Type B pancreatic cell (in vitro differentiated cells): ENCODE measurements around the gene TTC23. TPM values are rescaled to one million over a fixed set of nuclear protein-coding genes. Genes with fewer than 3 reads are reported as not detected.
A peak's percentile ranks its signal among the peaks of the same experiment; 100 is the strongest.

Source experiments
- DNase-seq: peaks from one replicate; pipeline ENCODE4 v3.0.0; 2021; ENCODE audit warnings: mixed read lengths; ENCODE audit not compliant: unreplicated experiment; ENCODE audit errors: extremely low spot score
- H3K27ac Mint-ChIP-seq: 2 replicates; pipeline ENCODE4 v1.8.0; 2021; ENCODE audit warnings: mild to moderate bottlenecking, mixed read lengths
- H3K27me3 Mint-ChIP-seq: 2 replicates; pipeline ENCODE4 v1.8.0; 2021; ENCODE audit warnings: mixed read lengths
- H3K36me3 Mint-ChIP-seq: 2 replicates; pipeline ENCODE4 v1.8.0; 2021; ENCODE audit warnings: mixed read lengths
- H3K4me1 Mint-ChIP-seq: one replicate; pipeline ENCODE4 v1.8.0; 2021; ENCODE audit warnings: mixed read lengths; ENCODE audit not compliant: unreplicated experiment
- H3K4me3 Mint-ChIP-seq: 2 replicates; pipeline ENCODE4 v1.8.0; 2021; ENCODE audit warnings: mild to moderate bottlenecking, mixed read lengths
- H3K9me3 Mint-ChIP-seq: 2 replicates; pipeline ENCODE4 v1.8.0; 2021; ENCODE audit warnings: mixed read lengths
- CTCF ChIP-seq: fragments of 200-600 bp; sonication (generic); conservative IDR thresholded peaks from 2 replicates; pipeline ENCODE4 v1.5.0; 2021; ENCODE audit warnings: antibody characterized with exemption, mild to moderate bottlenecking
- total RNA-seq: library from RNA; stranded (reverse); gene quantifications from 2 replicates; pipeline ENCODE4 v1.2.1, GENCODE V29; 2021; ENCODE audit warnings: low replicate concordance

Gene TTC23
- total RNA-seq, 1 donor from 2014 or later = 26.4 TPM

DNA sequence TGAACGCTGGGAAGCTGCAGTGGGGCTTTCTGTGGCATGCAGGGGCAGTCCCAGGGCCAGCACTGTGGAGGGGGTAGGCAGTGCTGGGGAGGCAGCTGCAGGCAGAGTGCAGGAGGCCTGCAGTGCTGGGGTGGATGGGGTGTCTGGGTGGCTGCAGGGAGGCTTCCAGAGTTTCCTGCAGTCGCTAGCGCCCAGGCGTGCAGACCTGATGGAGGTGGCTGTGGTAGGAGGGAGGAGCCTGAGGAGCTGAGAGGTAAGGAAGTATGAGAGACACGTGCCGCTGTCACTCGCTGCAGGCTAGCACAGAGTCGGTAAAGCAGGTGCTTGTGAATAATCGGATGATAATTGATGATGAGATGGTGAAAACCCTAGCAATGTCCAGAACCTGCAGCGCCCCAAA lies 128.2 kb downstream of the TTC23 start:
- no peak overlapping the region for H3K27ac Mint-ChIP-seq
- TF ChIP-seq CTCF = no peak
- no peak for DNase-seq
- H3K4me3 Mint-ChIP-seq = no peak overlapping the region
- H3K27me3 Mint-ChIP-seq = no peaks in the 10 kb centered on the region
- peaks cover 3% of the 10 kb centered on the region for H3K9me3 Mint-ChIP-seq
- H3K36me3 Mint-ChIP-seq = peaks cover 3% of the 10 kb centered on the region
- peaks cover 45% of the 10 kb centered on the region for H3K4me1 Mint-ChIP-seq

DNA sequence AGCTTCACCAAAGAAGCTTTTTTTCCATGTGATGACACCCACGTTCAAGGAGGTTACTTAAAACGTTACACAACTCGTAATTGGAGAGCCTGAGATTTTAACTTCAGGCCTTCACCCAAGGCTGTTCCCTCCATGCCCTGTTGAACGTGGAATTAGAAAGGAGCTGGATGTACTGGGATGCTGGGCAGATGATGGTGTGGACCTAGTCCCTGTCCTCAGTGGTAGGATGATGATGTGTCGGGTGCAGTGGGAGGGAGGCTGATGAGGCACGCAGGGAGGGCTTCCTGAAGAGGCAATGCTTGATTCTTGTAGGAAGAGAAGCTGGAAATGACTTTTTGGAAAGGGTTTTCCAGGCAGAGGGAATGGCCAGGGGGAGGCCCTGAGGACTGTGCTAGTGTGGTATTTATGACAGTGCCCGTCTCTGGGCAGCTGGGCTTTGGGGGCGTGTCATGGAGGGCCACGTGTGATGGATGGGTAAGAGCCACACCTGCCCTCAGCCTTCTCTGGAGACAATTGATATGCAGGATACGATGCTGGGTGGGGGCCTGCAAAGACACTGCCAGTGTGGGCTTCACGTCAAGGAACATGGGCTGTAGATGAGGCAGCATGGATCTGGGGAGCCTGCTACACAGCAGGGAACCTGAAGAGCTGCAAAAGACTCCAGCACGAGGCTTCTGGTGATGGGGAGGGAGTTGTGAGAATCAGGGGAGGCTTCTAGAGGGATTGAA lies 129.2 kb downstream of the TTC23 start:
- no peak overlapping the region for H3K4me3 Mint-ChIP-seq
- DNase-seq = no peak
- no peak for TF ChIP-seq CTCF
- peaks cover 43% of the 10 kb centered on the region for H3K4me1 Mint-ChIP-seq
- peaks cover 5% of the 10 kb centered on the region for H3K9me3 Mint-ChIP-seq
- H3K36me3 Mint-ChIP-seq = peaks cover 4% of the 10 kb centered on the region
- no peak overlapping the region for H3K27ac Mint-ChIP-seq
- no peaks in the 10 kb centered on the region for H3K27me3 Mint-ChIP-seq

- H3K27ac Mint-ChIP-seq = no peak overlapping the region
- H3K27me3 Mint-ChIP-seq = no peaks in the 10 kb centered on the region
- H3K36me3 Mint-ChIP-seq = peaks cover 5% of the 10 kb centered on the region
- TF ChIP-seq CTCF = no peak
- peak; percentile 47 for DNase-seq
- H3K4me1 Mint-ChIP-seq = peaks cover 36% of the 10 kb centered on the region
- H3K9me3 Mint-ChIP-seq = peaks cover 5% of the 10 kb centered on the region
- no peak overlapping the region for H3K4me3 Mint-ChIP-seq
Measured at GRCh38 chr15:99118801-99119546, 130.4 kb downstream of the TTC23 start.

DNA sequence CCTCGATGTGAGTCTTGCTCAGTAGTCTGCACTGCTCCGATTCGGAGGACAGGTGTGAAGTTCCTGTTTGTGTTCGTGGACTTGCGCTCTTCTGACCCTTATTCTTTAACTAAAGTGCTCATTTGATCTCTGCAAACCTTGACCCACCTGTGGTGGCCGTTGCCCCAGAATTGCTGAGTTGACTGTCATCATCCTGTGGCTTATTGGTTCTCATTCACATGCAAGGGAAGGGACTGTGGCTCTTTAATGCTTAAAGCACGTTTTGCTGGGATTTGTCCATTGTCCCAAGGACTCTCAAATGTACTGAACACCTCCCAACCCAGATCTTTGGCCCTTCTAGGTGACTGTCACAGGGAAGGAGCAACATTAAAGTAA lies 131.1 kb downstream of the TTC23 start:
- H3K9me3 Mint-ChIP-seq = peaks cover 5% of the 10 kb centered on the region
- H3K36me3 Mint-ChIP-seq = peaks cover 8% of the 10 kb centered on the region
- no peak for TF ChIP-seq CTCF
- no peak overlapping the region for H3K27ac Mint-ChIP-seq
- DNase-seq = no peak
- H3K4me3 Mint-ChIP-seq = no peak overlapping the region
- H3K4me1 Mint-ChIP-seq = peaks cover 28% of the 10 kb centered on the region
- H3K27me3 Mint-ChIP-seq = no peaks in the 10 kb centered on the region

DNA sequence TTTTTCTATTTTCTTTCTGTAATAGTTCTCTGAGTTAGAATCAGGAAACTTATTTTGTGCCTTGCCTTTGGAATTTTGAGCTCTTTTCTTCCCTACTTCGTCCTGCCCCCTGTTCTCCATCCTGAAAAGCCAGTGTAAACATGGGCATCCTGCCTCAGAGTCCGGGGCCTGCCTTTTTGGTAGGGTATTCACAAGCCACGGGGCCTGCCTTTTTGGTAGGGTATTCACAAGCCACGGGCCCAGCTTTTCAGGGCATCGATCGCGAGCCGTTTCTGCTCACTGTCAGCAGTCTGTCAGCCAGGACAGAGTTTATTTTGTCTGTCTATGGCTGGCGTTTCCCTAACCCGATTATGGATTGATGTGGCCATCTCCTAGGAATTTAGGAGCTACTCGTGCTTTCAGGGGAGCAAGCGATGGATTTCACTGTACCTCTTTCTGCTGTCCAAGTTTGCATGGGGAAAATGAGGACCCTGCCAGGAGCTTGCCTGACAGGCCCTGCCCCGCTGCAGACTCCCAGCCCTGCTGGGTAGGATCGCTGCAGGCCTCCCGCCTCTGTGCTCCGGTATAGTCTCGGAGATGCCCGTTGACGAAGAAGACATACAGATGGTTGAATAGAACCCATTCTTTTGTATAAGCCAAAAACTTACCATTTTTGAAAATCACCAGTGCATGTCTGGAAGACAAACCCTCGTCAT lies 131.7 kb downstream of the TTC23 start:
- peaks cover 25% of the 10 kb centered on the region for H3K4me1 Mint-ChIP-seq
- no peaks in the 10 kb centered on the region for H3K27me3 Mint-ChIP-seq
- no peak for TF ChIP-seq CTCF
- DNase-seq = peak; percentile 53
- H3K4me3 Mint-ChIP-seq = no peak overlapping the region
- H3K27ac Mint-ChIP-seq = no peak overlapping the region
- peaks cover 8% of the 10 kb centered on the region for H3K36me3 Mint-ChIP-seq
- H3K9me3 Mint-ChIP-seq = peaks cover 5% of the 10 kb centered on the region
